Ovary (tissue), 3 donors: ENCODE measurements around the gene BEND7.
"Not testable (repeated sequence)": the region's sequence is repeated elsewhere in the genome, so short reads cannot be mapped to it uniquely, and the experiment has no call there.

Experiments
- EP300 ChIP-seq: sonication (generic); formaldehyde crosslinking; IDR thresholded peaks from one replicate; pipeline ENCODE4 v1.6.1; 2017; ENCODE audit warnings: antibody characterized with exemption
- POLR2A ChIP-seq: fragments of 450-650 bp; IDR thresholded peaks from one replicate; pipeline ENCODE4 v1.6.1; 2017; ENCODE audit warnings: antibody characterized with exemption, mild to moderate bottlenecking, moderate library complexity
- TF ChIP-seq, protein P1 (sequence below), 3 donors: fragments of 450-650 bp in 2 of 3; fragments of 200-600 bp in 1 of 3; IDR thresholded peaks; one replicate each; pipeline versions ENCODE4 v1.5.1 to v1.8.0; 2016 to 2022; ENCODE audit warnings: antibody characterized with exemption in 3 of 3, mild to moderate bottlenecking in 1 of 3
- donor health status: DM: no; HTN: no; CAD: no.

DNA sequence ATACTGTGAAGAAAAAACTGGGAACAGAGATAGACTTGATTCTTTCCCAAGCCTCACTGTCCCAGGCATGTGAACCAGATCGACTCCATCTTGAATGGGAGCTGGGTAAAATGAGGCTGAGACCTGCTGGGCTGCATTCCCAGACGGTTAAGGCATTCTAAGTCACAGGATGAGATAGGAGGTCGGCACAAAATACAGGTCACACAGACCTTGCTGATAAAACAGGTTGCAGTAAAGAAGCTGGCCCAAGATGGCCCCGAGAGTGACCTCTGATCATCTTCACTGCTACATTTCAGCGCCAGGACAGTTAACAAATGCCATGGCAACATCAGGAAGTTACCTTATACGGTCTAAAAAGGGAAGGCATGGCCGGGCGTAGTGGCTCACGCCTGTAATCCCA is 9.2 kb upstream of the BEND7 start:
- TF ChIP-seq EP300, POLR2A: not testable (repeated sequence)
- TF ChIP-seq, protein P1, sequence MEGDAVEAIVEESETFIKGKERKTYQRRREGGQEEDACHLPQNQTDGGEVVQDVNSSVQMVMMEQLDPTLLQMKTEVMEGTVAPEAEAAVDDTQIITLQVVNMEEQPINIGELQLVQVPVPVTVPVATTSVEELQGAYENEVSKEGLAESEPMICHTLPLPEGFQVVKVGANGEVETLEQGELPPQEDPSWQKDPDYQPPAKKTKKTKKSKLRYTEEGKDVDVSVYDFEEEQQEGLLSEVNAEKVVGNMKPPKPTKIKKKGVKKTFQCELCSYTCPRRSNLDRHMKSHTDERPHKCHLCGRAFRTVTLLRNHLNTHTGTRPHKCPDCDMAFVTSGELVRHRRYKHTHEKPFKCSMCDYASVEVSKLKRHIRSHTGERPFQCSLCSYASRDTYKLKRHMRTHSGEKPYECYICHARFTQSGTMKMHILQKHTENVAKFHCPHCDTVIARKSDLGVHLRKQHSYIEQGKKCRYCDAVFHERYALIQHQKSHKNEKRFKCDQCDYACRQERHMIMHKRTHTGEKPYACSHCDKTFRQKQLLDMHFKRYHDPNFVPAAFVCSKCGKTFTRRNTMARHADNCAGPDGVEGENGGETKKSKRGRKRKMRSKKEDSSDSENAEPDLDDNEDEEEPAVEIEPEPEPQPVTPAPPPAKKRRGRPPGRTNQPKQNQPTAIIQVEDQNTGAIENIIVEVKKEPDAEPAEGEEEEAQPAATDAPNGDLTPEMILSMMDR (IDR thresholded peaks at IDR 0.05): not testable (repeated sequence)
